GM12864 (cell line): ENCODE data around the gene YPEL2.

Experiments
- DNase-seq: peaks from one replicate; pipeline ENCODE4 v3.0.0-alpha.2; 2011; ENCODE audit warnings: low read depth
- H3K4me3 ChIP-seq: 2 replicates; pipeline ENCODE4 v1.5.1; 2011; ENCODE audit warnings: mild to moderate bottlenecking, low read depth, low read length, control low read depth
- TF ChIP-seq, protein P1 (sequence below): IDR thresholded peaks from 2 replicates; pipeline ENCODE4 v1.5.1; 2011; ENCODE audit warnings: low read depth, mild to moderate bottlenecking, moderate library complexity, low read length, control low read depth, inconsistent platforms; ENCODE audit errors: missing control alignments

Gene YPEL2

DNA sequence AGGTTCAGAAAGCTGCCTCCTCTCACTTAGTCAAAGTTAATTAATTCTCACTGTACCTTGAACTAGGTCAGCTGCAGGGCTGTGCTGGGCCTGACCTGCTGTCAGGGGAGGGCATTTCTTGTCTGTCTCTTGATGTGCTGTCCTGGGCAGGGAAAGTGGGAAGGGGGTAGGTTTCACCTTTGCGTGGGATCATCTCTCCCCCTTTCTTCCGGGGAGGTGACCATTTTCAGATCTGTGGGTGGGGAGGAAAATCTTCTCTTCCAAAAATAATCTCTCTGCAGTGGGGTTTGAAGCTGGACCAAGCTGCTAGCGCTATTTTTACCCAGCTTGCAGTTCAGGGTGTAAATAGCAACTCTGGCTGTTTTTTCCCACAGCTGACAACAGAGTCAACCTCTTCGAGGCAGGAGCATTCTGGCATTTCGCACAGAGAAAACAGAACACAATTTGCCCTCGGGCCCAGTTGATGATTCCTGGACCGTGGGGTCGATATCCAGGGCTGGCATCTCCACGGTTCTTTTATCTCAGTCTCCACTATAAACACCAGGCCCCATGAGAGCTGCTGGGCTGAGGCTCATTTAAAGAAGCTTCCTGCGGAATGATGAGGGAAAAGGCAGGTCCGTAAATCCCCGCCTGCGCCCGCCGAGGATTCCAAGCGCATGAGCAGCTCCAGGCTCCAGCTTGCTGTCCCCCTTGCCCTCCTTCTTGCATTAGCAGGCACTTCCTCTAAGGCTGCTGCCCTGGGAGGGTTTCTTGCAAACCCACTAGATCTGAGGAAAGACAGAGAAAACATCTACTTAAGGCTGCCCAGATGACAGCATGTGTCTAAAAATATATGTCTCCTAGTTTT is 93.9 kb downstream of the YPEL2 start:
- TF ChIP-seq, protein P1, sequence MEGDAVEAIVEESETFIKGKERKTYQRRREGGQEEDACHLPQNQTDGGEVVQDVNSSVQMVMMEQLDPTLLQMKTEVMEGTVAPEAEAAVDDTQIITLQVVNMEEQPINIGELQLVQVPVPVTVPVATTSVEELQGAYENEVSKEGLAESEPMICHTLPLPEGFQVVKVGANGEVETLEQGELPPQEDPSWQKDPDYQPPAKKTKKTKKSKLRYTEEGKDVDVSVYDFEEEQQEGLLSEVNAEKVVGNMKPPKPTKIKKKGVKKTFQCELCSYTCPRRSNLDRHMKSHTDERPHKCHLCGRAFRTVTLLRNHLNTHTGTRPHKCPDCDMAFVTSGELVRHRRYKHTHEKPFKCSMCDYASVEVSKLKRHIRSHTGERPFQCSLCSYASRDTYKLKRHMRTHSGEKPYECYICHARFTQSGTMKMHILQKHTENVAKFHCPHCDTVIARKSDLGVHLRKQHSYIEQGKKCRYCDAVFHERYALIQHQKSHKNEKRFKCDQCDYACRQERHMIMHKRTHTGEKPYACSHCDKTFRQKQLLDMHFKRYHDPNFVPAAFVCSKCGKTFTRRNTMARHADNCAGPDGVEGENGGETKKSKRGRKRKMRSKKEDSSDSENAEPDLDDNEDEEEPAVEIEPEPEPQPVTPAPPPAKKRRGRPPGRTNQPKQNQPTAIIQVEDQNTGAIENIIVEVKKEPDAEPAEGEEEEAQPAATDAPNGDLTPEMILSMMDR: no peak
- no peak overlapping the region for H3K4me3 ChIP-seq
- DNase-seq: no peak

DNA sequence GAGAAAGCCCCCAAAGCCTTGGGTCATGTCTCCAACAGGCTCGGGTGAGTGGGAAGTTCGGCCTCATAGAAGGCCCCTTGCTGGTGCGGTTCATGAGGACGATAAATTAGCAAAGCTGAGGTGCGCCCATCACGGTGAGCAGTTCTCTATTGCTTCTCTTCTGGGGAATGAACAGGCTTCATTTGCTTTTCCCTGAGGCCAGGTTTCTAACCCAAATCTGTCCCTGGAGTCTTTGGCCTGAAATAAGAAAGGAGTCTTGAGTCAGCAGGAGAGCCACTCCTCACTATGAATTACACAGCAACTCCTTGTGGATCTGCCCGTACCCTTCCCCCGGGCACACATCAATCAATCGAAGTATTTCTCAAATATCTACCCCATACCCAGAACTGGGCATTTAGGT is 94.6 kb downstream of the YPEL2 start:
- no peak for DNase-seq
- H3K4me3 ChIP-seq: no peak overlapping the region
- TF ChIP-seq, protein P1: no peak

DNA sequence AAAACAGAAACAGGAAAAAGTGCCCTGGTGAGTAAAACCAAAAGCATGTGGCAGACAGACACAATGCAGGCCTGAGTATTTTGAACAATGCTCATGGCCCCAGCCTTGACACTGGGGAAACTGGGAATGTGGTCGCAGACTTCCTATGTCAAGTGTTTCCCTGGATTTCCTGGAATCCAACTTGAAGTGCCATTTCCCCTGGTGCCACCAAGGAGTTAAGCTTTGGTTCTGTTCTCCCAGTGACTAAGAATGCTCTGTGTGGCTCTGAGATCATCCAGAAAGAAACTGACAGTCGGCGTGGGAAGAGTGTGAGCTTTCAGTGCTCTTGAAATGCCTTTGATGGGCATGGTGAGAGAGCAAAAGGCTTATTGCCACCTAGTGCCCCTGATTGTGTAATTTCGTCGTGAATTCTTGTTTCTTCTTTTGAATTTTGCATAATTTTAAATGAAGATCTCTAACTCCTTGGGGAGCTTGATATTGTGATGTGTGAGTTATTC is 96.0 kb downstream of the YPEL2 start:
- no peak overlapping the region for H3K4me3 ChIP-seq
- DNase-seq: no peak
- TF ChIP-seq, protein P1: no peak

DNA sequence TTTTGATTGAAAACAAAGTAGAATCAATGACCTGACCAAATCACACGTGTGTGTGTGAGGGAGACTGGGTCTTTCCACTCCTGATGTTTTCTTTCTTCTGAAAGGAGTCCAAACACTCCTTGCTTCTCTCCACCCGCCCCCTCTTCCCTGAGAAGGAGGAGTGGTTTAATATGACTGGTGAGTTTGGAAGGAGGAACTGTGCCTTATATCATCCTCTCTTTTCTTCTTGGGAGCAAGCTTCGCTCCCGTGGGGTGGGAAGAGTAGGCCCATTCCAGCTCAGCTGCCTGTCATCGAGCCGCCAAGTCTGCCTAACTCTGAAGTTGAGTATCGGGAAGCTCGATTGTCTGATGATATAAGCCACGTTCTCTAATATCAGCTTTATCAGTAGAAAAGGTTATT is 96.5 kb downstream of the YPEL2 start:
- no peak for DNase-seq
- TF ChIP-seq, protein P1: no peak
- no peak overlapping the region for H3K4me3 ChIP-seq

DNA sequence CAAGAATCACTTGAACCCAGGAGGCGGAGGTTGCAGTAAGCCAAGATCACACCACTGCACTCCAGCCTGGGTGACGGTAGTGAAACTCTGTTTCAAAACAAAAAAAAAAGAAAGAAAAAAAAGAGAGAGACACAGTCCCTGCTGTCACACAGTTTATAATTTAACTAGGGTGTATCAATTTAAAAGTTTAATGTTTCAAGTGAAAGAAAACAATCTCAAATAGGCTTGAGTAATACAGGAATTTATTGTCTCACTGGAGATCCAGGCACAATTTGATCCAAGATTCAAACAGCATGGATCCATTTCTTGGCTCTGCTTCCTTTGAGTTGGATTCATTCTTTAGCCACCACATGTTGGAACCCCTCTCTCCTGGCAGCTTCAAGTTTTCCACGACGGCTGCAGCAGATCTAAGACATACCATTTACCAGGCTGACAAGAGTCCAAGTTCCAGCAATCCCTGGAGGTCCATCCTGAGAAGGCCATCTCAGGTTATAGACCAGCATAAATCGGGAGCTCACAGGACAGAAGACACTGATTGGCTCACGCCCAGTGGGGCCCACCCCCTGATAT is 97.5 kb downstream of the YPEL2 start:
- TF ChIP-seq, protein P1: no peak
- DNase-seq: no peak
- no peak overlapping the region for H3K4me3 ChIP-seq

DNA sequence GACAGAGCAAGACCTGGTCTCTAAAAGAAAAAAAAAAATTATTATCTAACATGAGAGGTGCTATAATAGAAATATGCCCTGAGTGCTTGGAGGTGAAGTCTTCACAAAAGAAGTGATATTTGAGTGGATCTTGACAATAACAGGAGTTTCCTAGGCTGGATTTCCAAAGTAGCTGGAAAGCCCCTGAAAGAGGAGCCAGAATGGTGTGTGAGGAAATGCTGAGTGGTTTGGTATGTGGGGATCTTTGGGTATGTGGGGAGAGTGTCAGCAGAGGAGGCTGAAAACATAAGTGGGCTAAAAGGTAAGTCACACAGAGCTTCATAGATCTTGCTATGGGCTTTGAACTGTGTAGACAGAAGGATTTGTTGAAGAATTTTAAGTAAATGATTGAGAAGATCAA is 100.1 kb downstream of the YPEL2 start:
- H3K4me3 ChIP-seq: no peak overlapping the region
- no peak for DNase-seq
- TF ChIP-seq, protein P1: no peak
